HL-60/S4 treated with retinoic acid at 250 ng/mL for 4 days and 3 days (cell line): Measurements from ENCODE around the gene CNGA3.
"Not testable (repeated sequence)": the region's sequence is repeated elsewhere in the genome, so short reads cannot be mapped to it uniquely, and the experiment has no call there.

Source experiments
- in situ Hi-C: fragments of 300-500 bp; cut with MboI; formaldehyde crosslinking; loops from 2 replicates; pipeline ENCODE4 v1.7.0; 2022; ENCODE audit warnings: low sequenced_read_pairs

CNGA3 gene

DNA sequence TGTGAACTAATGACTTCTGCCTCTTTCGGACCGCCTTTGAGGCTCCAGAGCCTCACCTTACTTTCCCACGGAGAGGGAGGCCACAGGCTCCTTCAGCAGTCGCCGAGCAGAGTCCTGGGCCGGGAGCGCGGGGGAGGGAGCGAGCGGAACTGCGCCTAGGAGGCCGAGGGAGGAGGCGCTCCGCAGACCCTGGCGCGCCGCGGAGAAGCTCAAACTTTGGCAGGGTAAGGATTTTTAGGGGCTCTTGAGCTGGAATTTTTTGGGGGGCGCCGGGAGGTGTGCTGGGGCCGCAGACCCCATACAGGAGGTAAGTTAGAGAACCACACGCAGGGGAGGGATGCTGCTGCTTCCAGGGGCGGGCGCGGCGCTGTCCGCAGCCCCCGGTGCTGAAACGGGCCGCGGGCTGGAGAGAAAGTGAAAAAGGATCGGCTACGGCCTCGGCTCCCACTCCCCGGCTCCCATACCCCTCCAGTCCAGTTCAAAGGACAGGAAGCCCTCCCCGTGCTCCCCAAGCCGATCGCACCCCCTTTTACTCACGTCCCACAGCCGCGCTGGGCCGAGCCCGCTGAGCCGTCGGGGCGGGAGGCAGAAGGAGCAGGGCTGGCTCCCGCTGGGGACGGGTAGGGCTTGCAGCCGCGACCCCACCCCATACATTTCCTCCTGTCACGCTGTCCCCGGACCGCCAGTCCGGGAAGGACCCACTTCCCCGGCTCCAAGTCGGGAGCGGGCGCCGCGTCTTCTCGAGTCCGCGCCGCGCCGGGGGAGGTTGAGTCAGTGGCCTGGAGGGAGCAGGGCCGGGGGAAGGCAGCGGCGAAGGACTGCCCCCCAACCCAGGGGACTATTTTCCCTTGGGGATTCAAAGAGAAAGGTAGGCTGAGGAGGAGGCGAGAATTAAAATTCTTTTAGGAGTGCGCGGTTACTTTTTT, at the start of gene CNGA3:
Gene CNGA3, plus strand, starts transcription at position 146 of the 926 bp plus-strand sequence. CDS start 23,520 bp downstream, outside the sequence.
- in situ Hi-C loops, result no loop called here

DNA sequence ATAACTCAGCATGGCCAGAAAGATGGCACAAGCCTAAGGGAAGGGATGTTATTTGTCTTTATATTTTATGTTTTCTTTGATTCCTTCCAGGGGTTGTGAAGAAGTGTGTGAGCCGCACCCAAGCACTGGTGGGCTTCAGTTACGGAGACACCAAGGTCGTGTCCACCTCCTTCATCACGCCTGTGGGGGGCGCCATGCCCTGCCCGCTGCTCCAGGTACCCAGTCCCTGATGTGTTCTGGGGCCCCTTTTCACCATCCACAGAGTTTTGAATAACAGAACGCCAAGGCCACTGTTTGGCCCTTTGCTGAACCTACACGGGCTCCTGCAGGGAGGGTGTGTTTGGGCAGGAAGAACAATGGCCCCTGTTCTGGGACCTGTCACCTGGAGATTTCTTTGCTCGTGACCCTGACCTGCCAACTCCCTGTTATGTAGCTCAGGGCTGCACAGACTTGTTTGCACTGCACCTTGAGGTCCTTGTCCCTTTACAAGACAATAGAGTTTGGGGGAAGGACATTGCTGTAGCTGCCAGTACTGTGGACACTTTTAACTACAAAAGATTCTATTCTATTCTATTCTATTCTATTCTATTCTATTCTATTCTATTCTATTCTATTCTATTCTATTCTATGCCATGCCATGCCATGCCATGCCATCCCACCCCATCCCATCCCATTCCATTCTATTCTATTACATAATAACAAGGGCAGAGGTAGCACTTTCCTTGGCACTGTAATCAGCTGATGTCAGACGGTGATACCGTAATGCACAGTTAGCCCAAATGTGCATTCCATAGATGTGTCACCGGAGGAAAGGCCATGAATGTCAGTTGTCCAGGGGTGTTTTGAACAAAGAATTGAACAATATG, 48.2 kb upstream of the CNGA3 start:
- in situ Hi-C loops, result no loop called here

GRCh38 chr2:98298683-98299164, 47.5 kb upstream of the CNGA3 start:
- in situ Hi-C loops, result no loop called here

GRCh38 chr2:98299211-98299905, 46.9 kb upstream of the CNGA3 start:
- in situ Hi-C loops, result no loop called here

DNA sequence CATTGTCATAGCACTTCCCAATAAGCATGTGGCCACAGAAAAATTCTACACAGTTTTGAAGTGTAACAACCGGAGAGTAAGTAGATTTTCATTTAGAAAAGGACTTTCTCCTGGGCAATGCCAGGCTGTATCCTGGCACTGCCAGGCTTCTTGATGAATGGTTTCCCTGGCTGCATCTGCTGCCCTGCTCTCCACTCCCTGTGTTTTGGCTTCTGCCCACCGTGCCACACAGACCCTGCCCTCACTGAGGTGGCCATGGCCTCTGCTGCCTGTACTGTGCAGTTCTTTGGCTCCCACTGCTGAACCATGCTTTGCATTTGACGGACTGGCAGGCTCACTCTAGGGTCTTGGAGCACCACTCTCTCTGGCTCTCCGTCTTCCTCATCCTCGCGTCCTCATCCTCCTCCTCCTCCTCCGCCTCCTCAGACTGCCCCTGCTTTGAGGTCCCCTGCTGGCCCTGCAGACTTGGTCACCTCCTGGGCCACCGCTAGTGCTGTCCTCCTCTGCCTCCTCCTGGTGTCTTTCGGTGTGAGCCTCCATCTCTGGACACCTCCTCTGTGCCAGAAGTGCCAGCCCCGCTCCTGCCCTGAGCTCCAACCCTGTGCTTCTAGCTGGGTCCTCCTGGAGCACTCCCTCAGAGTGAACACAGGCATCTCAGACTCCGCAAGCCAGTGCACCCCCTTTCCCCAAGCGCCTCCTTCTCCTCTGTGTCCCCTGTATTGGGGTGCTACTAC, 45.9 kb upstream of the CNGA3 start:
- in situ Hi-C loops, result no loop called here

GRCh38 chr2:98301469-98301868, 44.8 kb upstream of the CNGA3 start:
- in situ Hi-C loops, result no loop called here

DNA sequence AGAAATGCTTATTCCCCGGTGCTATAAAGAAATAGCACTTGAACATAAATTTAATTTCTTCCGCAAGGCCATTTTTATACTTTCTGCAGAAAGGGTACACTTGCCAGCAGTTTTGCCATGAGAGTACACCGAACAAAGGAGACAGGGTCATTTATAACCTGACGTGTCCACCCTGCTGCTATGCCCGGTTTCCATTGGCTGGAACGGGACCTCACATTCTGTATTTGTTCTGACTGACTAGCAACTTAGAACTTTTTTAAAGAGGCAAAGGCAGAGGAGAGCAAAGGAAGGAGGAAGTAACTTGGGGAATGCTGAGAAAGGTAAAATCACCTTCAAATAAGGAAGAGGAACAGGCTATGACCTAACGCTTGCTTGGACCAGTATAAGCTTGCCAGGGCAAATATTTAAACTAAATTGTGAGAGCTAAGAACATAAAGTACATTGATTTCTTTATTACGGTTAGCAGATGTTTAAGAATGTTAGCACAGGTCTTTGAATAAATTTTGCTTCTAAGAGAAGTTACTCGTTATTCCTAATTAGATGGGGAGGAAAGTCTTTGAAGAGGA, 39.0 kb upstream of the CNGA3 start:
- in situ Hi-C loops, result not testable (repeated sequence)

- in situ Hi-C loops, result no loop called here
Measured at GRCh38 chr2:98308068-98308467, 38.2 kb upstream of the CNGA3 start.

DNA sequence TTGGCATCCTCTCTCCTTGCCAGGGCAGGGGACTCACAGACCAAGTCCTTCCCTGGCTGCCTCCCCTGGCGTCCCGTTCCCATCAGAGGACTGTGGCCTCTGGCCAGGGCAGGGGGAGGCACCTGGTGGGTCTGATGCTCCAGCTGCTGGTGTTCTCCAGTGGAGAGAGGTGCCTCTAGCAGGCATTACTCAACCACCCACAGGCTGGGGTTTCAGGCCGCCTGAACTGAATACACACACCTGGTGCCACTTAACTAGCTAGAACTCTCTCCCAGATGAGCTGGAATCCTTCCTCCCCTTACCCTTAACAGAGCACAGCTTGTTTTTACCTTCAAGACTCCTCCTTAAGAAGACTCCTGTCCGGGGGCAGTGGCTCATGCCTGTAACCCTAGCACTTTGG, 37.7 kb upstream of the CNGA3 start:
- in situ Hi-C loops, result no loop called here

GRCh38 chr2:98309580-98309979, 36.7 kb upstream of the CNGA3 start:
- in situ Hi-C loops, result no loop called here

DNA sequence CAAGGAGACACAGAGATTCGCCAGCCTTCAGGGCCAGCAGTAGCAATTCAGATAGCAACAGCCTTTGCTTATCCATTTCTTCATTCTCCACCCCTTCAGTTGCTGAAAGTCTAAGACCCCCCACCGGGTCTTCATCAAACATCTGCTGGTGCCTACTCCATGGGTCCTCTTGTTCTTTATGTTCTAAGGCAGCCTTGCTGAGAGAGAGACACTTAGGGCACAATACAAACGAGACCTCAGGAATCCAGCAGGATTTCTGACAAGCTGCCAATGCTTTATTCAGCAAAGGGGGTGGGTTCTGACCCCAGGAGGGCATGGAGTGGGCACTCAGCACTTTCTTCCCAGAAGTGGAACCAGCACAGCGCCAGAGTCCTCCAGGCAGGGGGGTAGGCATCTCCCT, 36.2 kb upstream of the CNGA3 start:
- in situ Hi-C loops, result no loop called here

GRCh38 chr2:98311090-98311489, 35.2 kb upstream of the CNGA3 start:
- in situ Hi-C loops, result no loop called here

DNA sequence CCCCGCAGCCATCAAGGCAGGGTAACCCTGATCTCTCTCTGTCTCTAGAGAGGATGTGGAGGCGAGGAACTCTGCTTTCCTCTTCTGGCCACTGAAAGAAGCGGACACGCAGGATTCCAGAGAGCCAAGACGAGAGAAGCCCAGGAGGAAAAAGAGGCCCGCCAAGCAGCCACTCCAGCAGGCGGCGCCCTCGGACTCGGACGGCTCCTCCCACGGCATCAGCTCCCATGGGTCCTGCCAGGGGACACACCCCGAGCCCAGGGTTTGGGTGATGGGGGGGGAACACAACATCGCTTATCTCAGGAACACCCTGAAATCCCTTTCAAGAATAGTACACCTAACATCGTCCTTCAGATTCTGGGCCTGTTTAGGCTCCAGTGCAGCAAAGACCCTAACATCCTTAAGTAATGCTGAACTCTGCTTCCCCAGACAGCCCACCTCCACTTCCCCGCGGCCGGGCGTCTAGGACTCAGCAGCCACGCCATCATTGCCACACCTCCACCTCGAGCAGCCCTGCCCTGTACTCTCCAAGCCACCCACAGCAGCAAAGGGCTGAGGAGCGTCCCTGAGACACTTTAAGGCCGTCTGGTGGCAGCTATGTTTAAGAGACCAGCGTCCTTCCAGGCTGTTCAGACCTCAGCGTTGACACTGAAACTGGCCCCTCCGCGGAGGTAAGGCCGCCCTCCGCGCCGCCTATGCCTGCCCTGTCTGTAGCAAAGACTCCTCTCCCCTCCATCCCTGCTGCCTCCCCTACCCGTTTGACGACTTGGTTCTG, 34.3 kb upstream of the CNGA3 start:
- in situ Hi-C loops, result no loop called here

DNA sequence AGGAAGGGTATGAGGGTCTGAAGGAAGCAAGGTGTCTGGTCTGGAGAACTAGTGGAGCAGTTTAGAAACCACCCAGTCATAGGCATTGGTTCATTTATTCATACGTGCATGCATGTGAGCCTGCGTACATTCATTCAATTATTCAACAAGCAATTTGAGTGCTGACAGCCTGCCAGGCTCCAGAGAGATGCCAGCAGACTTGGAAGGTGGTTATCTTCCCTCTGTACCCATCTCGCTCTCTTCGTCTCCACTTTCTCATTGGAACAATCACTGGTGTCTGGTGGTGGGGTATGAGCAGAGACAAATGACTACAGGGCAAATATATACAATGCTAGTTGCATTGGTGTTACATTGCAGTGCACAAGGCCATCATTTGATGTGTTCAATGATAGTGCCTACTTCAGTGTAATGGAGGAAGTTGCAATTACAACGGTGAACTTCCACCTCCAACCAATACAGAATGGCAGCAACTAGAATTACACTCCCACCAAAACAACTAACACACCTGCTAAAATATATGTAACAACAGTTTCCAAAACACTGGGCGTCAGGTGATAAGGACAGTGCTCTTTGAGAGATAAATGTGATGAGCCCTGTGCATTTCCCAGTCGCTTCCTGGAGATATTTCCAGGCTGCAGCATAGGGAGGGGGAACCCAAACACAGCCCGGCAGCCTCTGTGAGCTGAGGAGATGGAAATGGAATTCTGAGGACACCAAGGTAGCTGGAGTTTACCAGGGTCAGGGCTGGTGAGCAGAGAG, 32.6 kb upstream of the CNGA3 start:
- in situ Hi-C loops, result no loop called here

DNA sequence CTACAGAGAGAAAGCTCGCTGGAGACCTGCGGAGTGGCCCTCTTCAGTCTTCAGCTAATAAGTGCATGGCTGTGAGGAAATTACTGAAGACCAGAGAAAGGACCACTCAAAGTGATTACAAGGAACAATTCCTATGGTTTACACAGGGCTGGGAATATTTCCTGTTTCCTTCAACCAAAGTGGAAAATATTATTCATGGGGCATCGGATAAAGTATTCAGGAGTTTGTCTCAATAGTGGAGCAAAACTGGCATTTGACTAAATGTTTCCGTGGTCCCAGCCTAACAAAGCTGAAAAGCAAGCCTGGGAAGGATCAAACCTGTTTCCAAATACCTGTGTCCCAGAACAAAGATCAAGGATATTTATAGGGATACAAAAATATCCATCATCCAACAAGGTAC, 32.0 kb upstream of the CNGA3 start:
- in situ Hi-C loops, result no loop called here

GRCh38 chr2:98315957-98316356, 30.3 kb upstream of the CNGA3 start:
- in situ Hi-C loops, result no loop called here

GRCh38 chr2:98317214-98317613, 29.0 kb upstream of the CNGA3 start:
- in situ Hi-C loops, result no loop called here

DNA sequence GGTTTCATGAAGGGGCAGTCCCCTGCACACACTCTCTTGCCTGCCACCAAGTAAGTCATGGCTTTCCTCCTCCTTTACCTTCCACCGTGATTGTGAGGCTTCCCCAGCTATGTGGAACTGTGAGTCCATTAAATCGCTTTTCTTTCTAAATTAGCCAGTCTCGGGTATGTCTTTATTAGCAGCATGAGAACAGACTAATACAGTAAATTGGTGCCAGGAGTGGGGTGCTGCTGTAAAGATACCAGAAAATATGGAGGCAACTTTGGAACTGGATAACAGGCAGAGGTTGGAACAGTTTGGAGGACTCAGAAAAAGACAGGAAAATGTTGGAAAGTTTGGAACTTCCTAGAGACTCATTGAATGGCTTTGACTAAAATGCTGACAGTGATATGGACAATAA, 26.1 kb upstream of the CNGA3 start:
- in situ Hi-C loops, result not testable (repeated sequence)

DNA sequence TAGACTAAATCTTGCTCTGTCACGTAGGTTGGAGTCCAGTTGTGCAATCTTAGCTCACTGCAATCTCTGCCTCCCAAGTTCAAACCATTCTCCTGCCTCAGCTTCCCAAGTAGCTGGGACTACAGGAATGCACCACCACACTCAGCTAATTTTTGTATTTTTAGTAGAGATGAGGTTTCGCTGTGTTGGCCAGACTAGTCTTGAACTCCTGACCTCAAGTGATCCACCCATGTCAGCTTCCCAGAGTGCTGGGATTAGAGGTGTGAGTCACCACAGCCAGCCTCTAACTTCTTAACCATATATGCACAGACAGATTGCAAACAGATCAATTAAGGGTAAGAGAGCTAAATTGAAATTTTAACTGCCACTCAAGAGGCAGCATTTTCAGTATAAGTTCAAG, 22.1 kb upstream of the CNGA3 start:
- in situ Hi-C loops, result no loop called here
